Transverse colon (tissue), 4 donors: ENCODE measurements around the gene ROCK1.

Source experiments
- POLR2AphosphoS5 ChIP-seq, 3 donors: sonication (generic); formaldehyde crosslinking; IDR thresholded peaks; one replicate each; pipeline ENCODE4 v1.6.1; 2016; ENCODE audit warnings: antibody characterized with exemption in 3 of 3
- TF ChIP-seq, protein P1 (sequence below), 5 experiments: fragments of 200-600 bp in 3 of 5; fragments of 450-650 bp in 2 of 5; sonication (generic) in 3 of 5; IDR thresholded peaks; 1 replicate in 2 of 5; 2 replicates in 3 of 5; pipeline ENCODE4 v1.5.1; 2016 to 2017; ENCODE audit warnings: antibody characterized with exemption in 5 of 5, inconsistent platforms in 3 of 5, mild to moderate bottlenecking in 2 of 5, moderate library complexity in 1 of 5

- TF ChIP-seq, protein P1, sequence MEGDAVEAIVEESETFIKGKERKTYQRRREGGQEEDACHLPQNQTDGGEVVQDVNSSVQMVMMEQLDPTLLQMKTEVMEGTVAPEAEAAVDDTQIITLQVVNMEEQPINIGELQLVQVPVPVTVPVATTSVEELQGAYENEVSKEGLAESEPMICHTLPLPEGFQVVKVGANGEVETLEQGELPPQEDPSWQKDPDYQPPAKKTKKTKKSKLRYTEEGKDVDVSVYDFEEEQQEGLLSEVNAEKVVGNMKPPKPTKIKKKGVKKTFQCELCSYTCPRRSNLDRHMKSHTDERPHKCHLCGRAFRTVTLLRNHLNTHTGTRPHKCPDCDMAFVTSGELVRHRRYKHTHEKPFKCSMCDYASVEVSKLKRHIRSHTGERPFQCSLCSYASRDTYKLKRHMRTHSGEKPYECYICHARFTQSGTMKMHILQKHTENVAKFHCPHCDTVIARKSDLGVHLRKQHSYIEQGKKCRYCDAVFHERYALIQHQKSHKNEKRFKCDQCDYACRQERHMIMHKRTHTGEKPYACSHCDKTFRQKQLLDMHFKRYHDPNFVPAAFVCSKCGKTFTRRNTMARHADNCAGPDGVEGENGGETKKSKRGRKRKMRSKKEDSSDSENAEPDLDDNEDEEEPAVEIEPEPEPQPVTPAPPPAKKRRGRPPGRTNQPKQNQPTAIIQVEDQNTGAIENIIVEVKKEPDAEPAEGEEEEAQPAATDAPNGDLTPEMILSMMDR (IDR thresholded peaks at IDR 0.05): no peak
- TF ChIP-seq POLR2AphosphoS5 (IDR thresholded peaks at IDR 0.05): no peak
Measured at GRCh38 chr18:21038201-21038600, 73.4 kb downstream of the ROCK1 start.
